Hepatocyte (in vitro differentiated cells): ENCODE data around the gene LMOD2. TPM values are rescaled to one million over a fixed set of nuclear protein-coding genes. Genes with fewer than 3 reads are reported as not detected.

Source experiments
- DNase-seq: peaks from one replicate; pipeline ENCODE4 v3.0.0-alpha.2; 2016; ENCODE audit warnings: low spot score
- H2AFZ ChIP-seq: fragments of 200-600 bp; sonication (generic); 2 replicates; pipeline ENCODE4 v1.6.0; 2016; ENCODE audit warnings: antibody characterized with exemption, mild to moderate bottlenecking
- H3K27ac ChIP-seq: fragments of 200-600 bp; sonication (generic); 2 replicates; pipeline ENCODE4 v1.5.1; 2016; ENCODE audit warnings: mild to moderate bottlenecking
- H3K27me3 ChIP-seq: fragments of 200-600 bp; sonication (generic); 2 replicates; pipeline ENCODE4 v1.6.1; 2016
- H3K36me3 ChIP-seq: fragments of 200-600 bp; sonication (generic); replicated peaks from 2 replicates; pipeline ENCODE4 v1.5.1; 2016; ENCODE audit warnings: low read depth; ENCODE audit not compliant: insufficient read depth
- H3K4me1 ChIP-seq: fragments of 200-600 bp; sonication (generic); 2 replicates; pipeline ENCODE4 v1.5.1; 2016; ENCODE audit warnings: mild to moderate bottlenecking, moderate library complexity; ENCODE audit not compliant: insufficient read depth
- H3K4me2 ChIP-seq: fragments of 200-600 bp; sonication (generic); 2 replicates; pipeline ENCODE4 v1.6.0; 2016
- H3K4me3 ChIP-seq: fragments of 200-600 bp; sonication (generic); 2 replicates; pipeline ENCODE4 v1.5.1; 2016; ENCODE audit warnings: mild to moderate bottlenecking
- H3K79me2 ChIP-seq: fragments of 200-600 bp; sonication (generic); 2 replicates; pipeline ENCODE4 v1.6.0; 2017; ENCODE audit warnings: mild to moderate bottlenecking
- H3K9me2 ChIP-seq: fragments of 200-600 bp; sonication (generic); replicated peaks from 2 replicates; pipeline ENCODE4 v1.6.0; 2017; ENCODE audit warnings: mild to moderate bottlenecking; ENCODE audit not compliant: insufficient read depth
- H3K9me3 ChIP-seq: fragments of 200-600 bp; sonication (generic); 2 replicates; pipeline ENCODE4 v1.5.1; 2016; ENCODE audit warnings: low read depth, mild to moderate bottlenecking
- H4K20me1 ChIP-seq: fragments of 200-600 bp; sonication (generic); 2 replicates; pipeline ENCODE4 v1.6.0; 2016; ENCODE audit warnings: mild to moderate bottlenecking; ENCODE audit not compliant: insufficient read depth, poor library complexity, severe bottlenecking
- CTCF ChIP-seq: fragments of 200-600 bp; sonication (generic); IDR thresholded peaks from 2 replicates; pipeline ENCODE4 v1.5.1; 2016; ENCODE audit warnings: antibody characterized with exemption, mild to moderate bottlenecking; ENCODE audit not compliant: poor library complexity
- EZH2 ChIP-seq: fragments of 200-600 bp; sonication (generic); IDR thresholded peaks from 2 replicates; pipeline ENCODE4 v1.6.1; 2016; ENCODE audit warnings: antibody characterized with exemption, mild to moderate bottlenecking, borderline replicate concordance
- EZH2phosphoT487 ChIP-seq: fragments of 200-600 bp; sonication (generic); IDR thresholded peaks from one replicate; pipeline ENCODE4 v1.6.1; 2018; ENCODE audit warnings: antibody characterized with exemption, mild to moderate bottlenecking, low read depth, moderate library complexity; ENCODE audit not compliant: unreplicated experiment, severe bottlenecking
- WGBS: methylation state at CpG from one replicate; pipeline ENCODE4 v1.1.6; 2016; ENCODE audit warnings: low lambda C conversion rate; ENCODE audit errors: missing lambda C conversion rate; 5-methylcytosine and 5-hydroxymethylcytosine counted together
- polyA plus RNA-seq: library from polyadenylated mRNA; unstranded; fragments of >200 nt; fragmentation: Nextera tagmentation; extraction: Ambion mirVana; gene quantifications from 2 replicates; pipeline ENCODE4 v1.2.1, GENCODE V29; 2016
- total RNA-seq: library from RNA; depleted of rRNA; stranded (reverse); fragments of >200 nt; gene quantifications from 2 replicates; pipeline ENCODE4 v1.2.3, GENCODE V29; 2014

The LMOD2 gene
- total and polyA plus RNA-seq, 2 experiments from 2014 or later, result not detected

GRCh38 chr7:123637878-123638277 lies 17.8 kb upstream of the LMOD2 start:
- H3K27ac ChIP-seq, result no peak overlapping the region
- H4K20me1 ChIP-seq, result no peaks in the 10 kb centered on the region
- H3K36me3 ChIP-seq, result no peaks in the 10 kb centered on the region
- DNase-seq, result no peak
- no peaks in the 10 kb centered on the region for H3K79me2 ChIP-seq
- H3K4me1 ChIP-seq, result no peaks in the 10 kb centered on the region
- H3K9me2 ChIP-seq, result no peaks in the 10 kb centered on the region
- 62% methylated on average over 2 of the region's 2 CpGs for WGBS
- no peak overlapping the region for H3K4me2 ChIP-seq
- no peaks in the 10 kb centered on the region for H3K9me3 ChIP-seq
- H3K4me3 ChIP-seq, result no peak overlapping the region
- no peak overlapping the region for H2AFZ ChIP-seq
- H3K27me3 ChIP-seq, result no peaks in the 10 kb centered on the region
- TF ChIP-seq EZH2phosphoT487, result no peak
- TF ChIP-seq EZH2, result no peak
- TF ChIP-seq CTCF, result no peak

DNA sequence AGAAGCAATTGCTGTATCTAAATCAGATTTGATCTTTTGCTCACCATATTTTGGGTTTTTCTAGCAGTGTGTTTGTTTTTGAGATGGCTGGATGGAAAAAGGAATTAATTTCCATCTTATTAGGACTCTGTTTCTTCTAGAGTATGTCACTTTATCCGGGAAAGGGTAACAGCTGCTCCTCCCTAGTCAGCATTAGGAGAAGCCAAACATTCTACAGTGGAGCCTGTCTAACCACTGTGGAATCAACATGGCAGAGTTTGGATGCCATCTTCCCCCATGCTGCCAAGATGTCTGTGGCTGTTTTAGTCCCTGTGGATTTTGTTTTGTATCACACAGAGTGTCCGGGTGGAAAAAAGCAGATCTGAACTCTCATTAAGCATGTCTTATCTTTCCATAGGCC lies 16.0 kb upstream of the LMOD2 start:
- H3K79me2 ChIP-seq, result no peaks in the 10 kb centered on the region
- no peaks in the 10 kb centered on the region for H3K36me3 ChIP-seq
- no peaks in the 10 kb centered on the region for H3K27me3 ChIP-seq
- H3K27ac ChIP-seq, result no peak overlapping the region
- H3K9me2 ChIP-seq, result no peaks in the 10 kb centered on the region
- no peak overlapping the region for H3K4me2 ChIP-seq
- H2AFZ ChIP-seq, result no peak overlapping the region
- H3K4me1 ChIP-seq, result peaks cover 14% of the 10 kb centered on the region
- 89% methylated on average over 2 of the region's 2 CpGs for WGBS
- DNase-seq, result no peak
- no peaks in the 10 kb centered on the region for H4K20me1 ChIP-seq
- no peaks in the 10 kb centered on the region for H3K9me3 ChIP-seq
- TF ChIP-seq CTCF, result no peak
- TF ChIP-seq EZH2phosphoT487, result no peak
- no peak for TF ChIP-seq EZH2
- H3K4me3 ChIP-seq, result no peak overlapping the region

DNA sequence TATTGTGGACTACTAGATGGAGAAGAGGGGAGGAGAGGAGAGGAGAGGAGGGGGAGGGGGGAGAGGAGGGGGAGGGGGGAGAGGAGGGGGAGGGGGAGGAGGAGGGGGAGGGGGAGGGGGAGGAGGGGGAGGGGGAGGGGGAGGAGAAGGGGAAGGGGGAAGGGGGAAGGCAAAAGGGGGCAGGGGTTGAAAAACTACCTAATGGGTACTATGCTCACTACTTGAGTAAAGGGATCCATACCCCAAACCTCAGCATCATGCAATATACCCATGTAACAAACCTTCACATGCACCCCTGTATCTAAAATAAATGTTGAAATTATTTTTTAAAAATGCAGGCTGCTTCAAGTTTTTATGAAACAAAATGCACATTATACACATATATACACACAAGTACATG lies 15.1 kb upstream of the LMOD2 start:
- no peak for TF ChIP-seq CTCF
- TF ChIP-seq EZH2, result no peak
- TF ChIP-seq EZH2phosphoT487, result no peak
- no peaks in the 10 kb centered on the region for H4K20me1 ChIP-seq
- H3K27me3 ChIP-seq, result no peaks in the 10 kb centered on the region
- no peaks in the 10 kb centered on the region for H3K36me3 ChIP-seq
- H2AFZ ChIP-seq, result no peak overlapping the region
- H3K9me2 ChIP-seq, result no peaks in the 10 kb centered on the region
- peaks cover 16% of the 10 kb centered on the region for H3K4me1 ChIP-seq
- H3K79me2 ChIP-seq, result no peaks in the 10 kb centered on the region
- no peak overlapping the region for H3K4me3 ChIP-seq
- H3K27ac ChIP-seq, result no peak overlapping the region
- no peak overlapping the region for H3K4me2 ChIP-seq
- no peaks in the 10 kb centered on the region for H3K9me3 ChIP-seq
- DNase-seq, result no peak

DNA sequence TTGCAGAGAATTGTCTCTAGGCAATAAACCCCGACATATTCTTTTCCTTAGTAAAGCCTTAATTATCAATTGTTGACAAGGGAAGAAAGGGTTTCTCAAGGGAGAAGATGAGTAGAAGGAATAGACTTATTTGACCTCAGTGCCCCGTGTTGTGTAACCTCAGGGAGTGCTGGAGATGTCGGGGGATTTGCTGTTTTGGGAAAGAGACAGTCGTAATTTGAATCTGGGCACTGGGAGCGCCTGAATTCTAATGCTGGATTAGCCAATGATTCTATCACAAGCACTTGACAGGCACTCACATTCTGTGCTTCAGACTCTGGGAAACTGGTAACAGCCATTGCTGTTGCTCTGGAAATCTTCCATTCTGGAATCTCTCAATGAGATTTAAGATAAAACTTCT lies 13.8 kb upstream of the LMOD2 start:
- H2AFZ ChIP-seq, result no peak overlapping the region

More for the DNA sequence above, 13.8 kb upstream of the LMOD2 start:
- Histone ChIP-seq H3K27me3 (no peaks in the 10 kb centered on the region), H3K4me2 (no peak overlapping the region), H3K4me1 (peaks cover 16% of the 10 kb centered on the region), H3K9me3 (no peaks in the 10 kb centered on the region), H3K9me2 (no peaks in the 10 kb centered on the region), H4K20me1 (no peaks in the 10 kb centered on the region), H3K4me3 (no peak overlapping the region), H3K79me2 (no peaks in the 10 kb centered on the region), H3K36me3 (no peaks in the 10 kb centered on the region), H3K27ac (no peak overlapping the region)
- TF ChIP-seq EZH2phosphoT487 (no peak), CTCF (no peak)
- 73% methylated on average over 5 of the region's 5 CpGs for WGBS
- DNase-seq, result no peak
